OCI-LY7 (cell line): ENCODE results near the gene TMEM181. TPM values are rescaled to one million over a fixed set of nuclear protein-coding genes. Genes with fewer than 3 reads are reported as not detected.

Experiments used
- BruUV-seq: library from RNA; stranded (reverse); fragments of 400-500 nt; replicated peaks from 2 replicates; lab custom pipeline; 2021; lab: Mats Ljungman, UMichigan
- CTCF ChIA-PET: fragments of 300-600 bp; sonication (Branson Sonifier 250); formaldehyde crosslinking; loops from one replicate; lab custom pipeline; 2022; ENCODE audit warnings: antibody characterized with exemption; ENCODE audit not compliant: unreplicated experiment; lab: Charles Lee
- POLR2A ChIA-PET: fragments of 300-600 bp; sonication (Branson Sonifier 250); formaldehyde crosslinking; loops from one replicate; lab custom pipeline; 2022; ENCODE audit warnings: antibody characterized with exemption; lab: Charles Lee
- DNase-seq: peaks from one replicate; pipeline ENCODE4 v3.0.0-alpha.2; 2015; ENCODE audit warnings: low spot score
- H2AFZ ChIP-seq: fragments of 200-600 bp; sonication (generic), shearing (Covaris generic); 2 replicates; pipeline ENCODE4 v1.6.1; 2014; ENCODE audit warnings: mild to moderate bottlenecking, antibody characterized with exemption, low read length, moderate library complexity
- H3K27ac ChIP-seq: fragments of 200-600 bp; sonication (generic); 2 replicates; pipeline ENCODE4 v1.5.1; 2014; ENCODE audit warnings: mixed run types, low read depth, mild to moderate bottlenecking, moderate library complexity, low read length, inconsistent platforms; ENCODE audit not compliant: poor library complexity, severe bottlenecking
- H3K36me3 ChIP-seq: fragments of 200-600 bp; sonication (generic); 2 replicates; pipeline ENCODE4 v1.6.1; 2014; ENCODE audit warnings: mild to moderate bottlenecking, antibody characterized with exemption, low read length, moderate library complexity, mixed read lengths; ENCODE audit not compliant: insufficient read depth
- H3K4me1 ChIP-seq: fragments of 200-600 bp; sonication (generic); 2 replicates; pipeline ENCODE4 v1.5.1; 2014; ENCODE audit warnings: mild to moderate bottlenecking, low read length; ENCODE audit not compliant: insufficient read depth, poor library complexity, severe bottlenecking
- H3K4me2 ChIP-seq: fragments of 200-600 bp; sonication (generic); 2 replicates; pipeline ENCODE4 v1.6.1; 2014; ENCODE audit warnings: mild to moderate bottlenecking, low read length
- H3K4me3 ChIP-seq: fragments of 200-600 bp; sonication (generic); 2 replicates; pipeline ENCODE4 v1.5.1; 2014; ENCODE audit warnings: mild to moderate bottlenecking, low read depth, low read length; ENCODE audit not compliant: poor library complexity, severe bottlenecking
- H3K79me2 ChIP-seq: fragments of 200-600 bp; sonication (generic); 2 replicates; pipeline ENCODE4 v1.6.1; 2016; ENCODE audit warnings: low read depth, mild to moderate bottlenecking, low read length, moderate library complexity, mixed read lengths; ENCODE audit not compliant: insufficient read depth
- H3K9me2 ChIP-seq: fragments of 200-600 bp; sonication (generic); 2 replicates; pipeline ENCODE4 v1.6.1; 2016; ENCODE audit warnings: mild to moderate bottlenecking, low read length, mixed read lengths; ENCODE audit not compliant: insufficient read depth
- H3K9me3 ChIP-seq: fragments of 200-600 bp; sonication (generic); 2 replicates; pipeline ENCODE4 v1.6.1; 2014; ENCODE audit warnings: mild to moderate bottlenecking, mixed run types, low read length, mixed read lengths
- H4K20me1 ChIP-seq: fragments of 200-600 bp; sonication (generic); 2 replicates; pipeline ENCODE4 v1.6.1; 2014; ENCODE audit warnings: mild to moderate bottlenecking, antibody characterized with exemption, low read length, moderate library complexity, mixed read lengths; ENCODE audit not compliant: insufficient read depth
- EZH2phosphoT487 ChIP-seq: fragments of 200-600 bp; sonication (generic); IDR thresholded peaks from 2 replicates; pipeline ENCODE4 v1.6.1; 2018; ENCODE audit warnings: low read depth, borderline replicate concordance, mild to moderate bottlenecking, mixed run types, antibody characterized with exemption, low read length, moderate library complexity, mixed read lengths
- intact Hi-C: fragments of 100-400 bp; cut with micrococcal nuclease; formaldehyde crosslinking; loops from one replicate; pipeline ENCODE4 v1.10.0; 2022; ENCODE audit not compliant: unreplicated experiment
- total RNA-seq, 2 experiments: library from RNA; depleted of rRNA in 1 of 2; stranded (reverse); fragments of >200 nt in 1 of 2; shearing (Covaris generic) in 1 of 2; gene quantifications; 2 replicates each; pipeline ENCODE4 v1.2.3, GENCODE V29; 2014 to 2022
- TF ChIP-seq, protein P1 (sequence below): fragments of 200-600 bp; sonication (generic); conservative IDR thresholded peaks from 2 replicates; pipeline ENCODE4 v1.5.1; 2014; ENCODE audit warnings: mild to moderate bottlenecking, antibody characterized with exemption, low read length, moderate library complexity, mixed read lengths

The TMEM181 gene
- total RNA-seq, 2 experiments from 2014 or later, result 8.0 to 12.5 TPM

- Histone ChIP-seq H3K4me3 (no peak overlapping the region), H3K4me1 (peaks cover 16% of the 10 kb centered on the region), H4K20me1 (no peaks in the 10 kb centered on the region; the same call in 1 of the 2 replicates), H2AFZ (no peak overlapping the region), H3K9me2 (no peaks in the 10 kb centered on the region), H3K36me3 (no peaks in the 10 kb centered on the region), H3K27ac (no peak overlapping the region), H3K9me3 (no peaks in the 10 kb centered on the region), H3K4me2 (peak overlapping the region; percentile 90; the same call in 1 of the 2 replicates), H3K79me2 (peaks cover 10% of the 10 kb centered on the region; the same call in 1 of the 2 replicates)
- BruUV-seq, result no TSS peak
- intact Hi-C loops, result no loop called here
- TF ChIP-seq, protein P1, sequence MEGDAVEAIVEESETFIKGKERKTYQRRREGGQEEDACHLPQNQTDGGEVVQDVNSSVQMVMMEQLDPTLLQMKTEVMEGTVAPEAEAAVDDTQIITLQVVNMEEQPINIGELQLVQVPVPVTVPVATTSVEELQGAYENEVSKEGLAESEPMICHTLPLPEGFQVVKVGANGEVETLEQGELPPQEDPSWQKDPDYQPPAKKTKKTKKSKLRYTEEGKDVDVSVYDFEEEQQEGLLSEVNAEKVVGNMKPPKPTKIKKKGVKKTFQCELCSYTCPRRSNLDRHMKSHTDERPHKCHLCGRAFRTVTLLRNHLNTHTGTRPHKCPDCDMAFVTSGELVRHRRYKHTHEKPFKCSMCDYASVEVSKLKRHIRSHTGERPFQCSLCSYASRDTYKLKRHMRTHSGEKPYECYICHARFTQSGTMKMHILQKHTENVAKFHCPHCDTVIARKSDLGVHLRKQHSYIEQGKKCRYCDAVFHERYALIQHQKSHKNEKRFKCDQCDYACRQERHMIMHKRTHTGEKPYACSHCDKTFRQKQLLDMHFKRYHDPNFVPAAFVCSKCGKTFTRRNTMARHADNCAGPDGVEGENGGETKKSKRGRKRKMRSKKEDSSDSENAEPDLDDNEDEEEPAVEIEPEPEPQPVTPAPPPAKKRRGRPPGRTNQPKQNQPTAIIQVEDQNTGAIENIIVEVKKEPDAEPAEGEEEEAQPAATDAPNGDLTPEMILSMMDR, result no peak
- no peak for TF ChIP-seq EZH2phosphoT487
- no peak for DNase-seq
- POLR2A ChIA-PET, result no interaction called here
- CTCF ChIA-PET, result no interaction called here
Measured at GRCh38 chr6:158561938-158562337, 2.0 kb downstream of the TMEM181 start.

DNA sequence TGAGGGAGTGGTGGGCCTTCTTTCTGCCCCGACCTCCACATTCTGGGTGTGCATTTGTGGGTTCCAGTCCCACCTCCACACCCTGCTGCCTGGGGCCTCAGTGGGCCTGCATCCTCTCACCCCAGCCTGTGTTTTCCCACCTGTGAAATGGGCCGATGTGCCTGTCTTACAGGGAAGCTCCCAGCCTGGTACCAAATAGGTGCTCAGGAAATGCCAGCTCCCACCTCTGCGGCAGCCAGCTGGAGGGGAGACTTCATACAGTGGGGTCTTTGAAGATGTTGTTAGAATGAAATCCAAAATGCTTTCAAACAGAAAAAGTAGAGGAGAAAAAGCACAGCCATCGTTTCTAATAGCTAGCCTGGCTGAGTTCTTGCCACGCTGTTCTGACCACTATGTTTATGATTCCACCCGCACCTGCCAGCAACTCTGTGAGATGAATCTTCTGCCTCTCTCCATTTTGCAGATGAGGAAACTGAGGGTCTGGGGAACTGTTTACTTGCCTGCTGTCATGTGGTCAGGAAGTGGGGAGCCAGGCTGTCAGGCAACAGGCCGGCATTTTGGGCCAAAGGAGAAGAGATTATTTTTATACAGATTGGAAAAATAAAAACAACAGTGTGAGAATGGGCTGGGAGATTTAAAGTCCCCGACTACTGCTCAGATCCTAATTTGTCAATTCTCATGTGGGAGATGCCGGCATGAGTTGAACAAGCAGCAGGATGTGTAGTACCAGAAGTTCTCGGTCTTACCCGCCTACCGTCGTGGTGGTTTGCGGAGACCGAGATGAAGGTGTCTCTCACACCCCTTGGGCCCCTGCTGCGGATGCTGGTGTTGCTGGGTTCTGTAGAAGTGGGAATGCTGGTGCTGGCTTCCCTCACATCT lies 4.6 kb downstream of the TMEM181 start:
- POLR2A ChIA-PET, result no interaction called here
- no peaks in the 10 kb centered on the region for H3K9me3 ChIP-seq
- no peak for DNase-seq
- intact Hi-C loops, result no loop called here
- peaks cover 14% of the 10 kb centered on the region for H3K4me1 ChIP-seq
- H3K79me2 ChIP-seq, result peaks cover 10% of the 10 kb centered on the region; the same call in 1 of the 2 replicates
- no peaks in the 10 kb centered on the region for H3K36me3 ChIP-seq
- H4K20me1 ChIP-seq, result no peaks in the 10 kb centered on the region; the same call in 1 of the 2 replicates
- CTCF ChIA-PET, result no interaction called here
- no peak overlapping the region for H3K27ac ChIP-seq
- no peak overlapping the region for H3K4me2 ChIP-seq
- TF ChIP-seq, protein P1, result no peak
- TF ChIP-seq EZH2phosphoT487, result no peak
- no peak overlapping the region for H2AFZ ChIP-seq
- no TSS peak for BruUV-seq
- H3K9me2 ChIP-seq, result no peaks in the 10 kb centered on the region
- no peak overlapping the region for H3K4me3 ChIP-seq

DNA sequence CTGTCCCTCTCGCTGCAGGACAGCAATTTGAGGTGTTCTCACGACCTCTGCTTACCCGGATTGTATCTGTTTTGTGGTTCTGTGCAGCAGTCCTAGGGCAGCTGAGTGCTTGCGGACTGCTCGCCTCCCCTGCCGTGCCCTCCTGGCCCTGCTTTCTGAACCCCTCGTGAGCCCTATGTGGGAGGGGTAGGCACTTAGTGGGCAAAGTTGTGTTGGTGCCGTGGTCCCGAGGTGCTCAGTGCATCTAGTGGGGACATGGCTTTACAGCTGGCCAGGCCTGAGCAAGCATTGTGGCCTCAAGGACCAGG lies 5.2 kb downstream of the TMEM181 start:
- Histone ChIP-seq H3K4me1 (peaks cover 10% of the 10 kb centered on the region), H3K27ac (no peak overlapping the region), H3K9me2 (no peaks in the 10 kb centered on the region), H4K20me1 (no peaks in the 10 kb centered on the region; the same call in 1 of the 2 replicates), H3K4me3 (no peak overlapping the region), H3K79me2 (peaks cover 10% of the 10 kb centered on the region; the same call in 1 of the 2 replicates), H3K4me2 (no peak overlapping the region), H3K36me3 (no peaks in the 10 kb centered on the region), H2AFZ (no peak overlapping the region), H3K9me3 (no peaks in the 10 kb centered on the region)
- ChIA-PET POLR2A (no interaction called here), CTCF (no interaction called here)
- intact Hi-C loops, result no loop called here
- BruUV-seq, result no TSS peak
- TF ChIP-seq, protein P1, result no peak
- TF ChIP-seq EZH2phosphoT487, result no peak
- no peak for DNase-seq
